NCI-H1092 treated with DMSO at 0.1 percent for 48 hours (cell line): ENCODE results near the gene RASSF5.
A peak's percentile ranks its signal among the peaks of the same experiment; 100 is the strongest.
"Not testable (repeated sequence)": the region's sequence is repeated elsewhere in the genome, so short reads cannot be mapped to it uniquely, and the experiment has no call there.

Experiments
- DNase-seq: peaks from one replicate; lab custom pipeline; 2025; lab: John Stamatoyannopoulos, UW

RASSF5 gene

DNA sequence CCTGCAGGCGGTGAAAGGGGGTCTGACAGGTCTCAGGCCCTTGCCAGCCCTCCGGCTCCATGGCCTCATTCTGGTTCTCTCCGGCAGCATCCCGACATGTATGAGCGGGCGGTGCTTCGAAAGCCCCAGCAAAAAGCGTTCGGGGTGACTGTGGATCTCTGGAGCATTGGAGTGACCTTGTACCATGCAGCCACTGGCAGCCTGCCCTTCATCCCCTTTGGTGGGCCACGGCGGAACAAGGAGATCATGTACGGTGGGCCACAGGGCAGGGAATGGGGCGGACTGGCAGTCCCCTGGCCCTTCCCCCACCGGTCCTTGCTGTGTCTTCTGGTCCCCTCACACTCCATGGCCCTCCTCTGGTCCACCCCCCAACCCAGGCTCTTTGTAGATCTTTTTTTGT is 30.7 kb upstream of the RASSF5 start:
- no peak for DNase-seq

DNA sequence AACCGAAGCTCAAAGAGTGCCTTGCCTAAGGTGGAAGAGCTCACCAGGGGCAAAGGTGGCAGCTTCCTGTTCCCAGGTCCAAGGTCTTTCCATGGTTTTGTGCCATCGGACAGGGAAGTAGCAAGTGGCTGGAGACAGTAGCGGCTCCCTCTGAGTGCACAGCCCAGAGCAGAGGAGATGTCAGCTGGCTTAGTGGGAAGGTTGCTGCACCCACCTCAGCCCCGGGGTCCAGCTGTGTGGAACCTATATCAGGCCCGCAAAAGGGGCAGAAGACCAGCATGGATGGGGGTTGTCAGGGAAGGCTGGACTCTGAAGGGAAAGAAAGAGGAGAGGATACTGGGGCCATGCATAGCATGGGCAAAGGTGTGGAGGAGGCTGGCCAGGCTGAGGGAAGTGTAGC is 30.2 kb upstream of the RASSF5 start:
- DNase-seq, result no peak

- DNase-seq, result no peak
These were observed 29.6 kb upstream of the RASSF5 start for GRCh38 chr1:206477581-206478380.

GRCh38 chr1:206478746-206479145 is 28.6 kb upstream of the RASSF5 start:
- DNase-seq, result no peak

DNA sequence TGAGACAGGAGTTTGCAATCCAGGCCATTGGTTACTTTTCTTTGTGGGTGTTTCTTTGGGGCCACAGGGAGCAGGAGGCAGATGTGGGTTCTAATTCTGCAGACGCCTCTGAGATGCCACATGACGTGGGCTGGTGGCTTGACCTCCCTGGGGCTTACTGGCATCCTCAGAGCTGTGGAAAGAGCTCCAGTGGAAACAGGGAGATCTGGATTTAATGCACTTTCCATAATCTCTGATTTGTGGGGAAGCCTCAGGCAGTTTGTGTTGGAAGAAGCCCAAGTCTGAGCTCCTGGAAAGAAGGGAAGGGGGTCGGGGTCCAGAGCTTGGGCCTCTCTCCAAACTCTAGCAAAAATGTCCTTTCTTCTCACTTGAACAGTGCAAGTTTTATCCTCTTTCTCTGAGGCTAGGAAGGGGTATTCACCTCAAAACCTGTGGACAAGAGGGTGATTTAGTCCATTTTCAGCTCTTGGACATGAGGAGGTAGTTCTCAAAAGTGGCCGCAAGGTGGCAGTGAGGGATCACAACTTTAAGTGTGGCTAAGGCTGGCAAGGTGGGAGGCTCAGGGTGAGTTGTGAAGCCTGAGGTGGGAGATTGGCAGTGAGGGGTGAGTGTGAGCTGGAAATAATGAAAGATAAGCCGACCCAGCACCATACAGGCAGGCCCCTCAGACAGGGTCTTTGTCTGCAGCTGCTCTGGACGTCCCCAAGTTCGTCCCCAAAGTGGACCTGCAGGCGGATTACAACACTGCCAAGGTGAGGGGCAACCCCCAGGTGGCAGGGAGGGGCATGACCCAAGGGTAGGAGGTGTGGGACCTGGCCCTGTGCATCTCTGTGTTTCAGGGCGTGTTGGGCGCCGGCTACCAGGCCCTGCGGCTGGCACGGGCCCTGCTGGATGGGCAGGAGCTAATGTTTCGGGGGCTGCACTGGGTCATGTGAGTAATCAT is 27.9 kb upstream of the RASSF5 start:
- peak; percentile 76 for DNase-seq

GRCh38 chr1:206480211-206480610 is 27.1 kb upstream of the RASSF5 start:
- DNase-seq, result no peak

DNA sequence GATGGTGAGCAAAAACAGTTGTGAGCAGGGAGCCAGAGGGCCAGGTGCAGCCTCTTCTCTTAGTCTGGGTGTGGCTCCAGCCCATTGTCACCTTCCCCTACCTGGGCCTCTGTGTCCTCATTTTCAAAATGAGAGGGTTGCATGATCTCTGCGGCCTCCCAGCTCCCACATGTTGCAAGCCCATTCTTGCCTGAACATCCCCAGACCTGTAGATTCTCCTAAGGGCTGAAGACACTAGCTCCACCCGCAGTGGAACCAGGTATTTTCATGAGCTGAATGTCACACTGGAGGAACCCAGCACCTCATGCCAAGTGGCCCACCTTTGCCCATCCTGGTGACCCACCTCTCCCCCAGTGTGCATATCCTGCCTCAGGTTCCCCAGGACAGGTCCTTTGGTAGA is 24.7 kb upstream of the RASSF5 start:
- no peak for DNase-seq

- not testable (repeated sequence) for DNase-seq
These were observed 23.5 kb upstream of the RASSF5 start for GRCh38 chr1:206483864-206484263.

GRCh38 chr1:206484901-206485300 is 22.4 kb upstream of the RASSF5 start:
- DNase-seq, result no peak

DNA sequence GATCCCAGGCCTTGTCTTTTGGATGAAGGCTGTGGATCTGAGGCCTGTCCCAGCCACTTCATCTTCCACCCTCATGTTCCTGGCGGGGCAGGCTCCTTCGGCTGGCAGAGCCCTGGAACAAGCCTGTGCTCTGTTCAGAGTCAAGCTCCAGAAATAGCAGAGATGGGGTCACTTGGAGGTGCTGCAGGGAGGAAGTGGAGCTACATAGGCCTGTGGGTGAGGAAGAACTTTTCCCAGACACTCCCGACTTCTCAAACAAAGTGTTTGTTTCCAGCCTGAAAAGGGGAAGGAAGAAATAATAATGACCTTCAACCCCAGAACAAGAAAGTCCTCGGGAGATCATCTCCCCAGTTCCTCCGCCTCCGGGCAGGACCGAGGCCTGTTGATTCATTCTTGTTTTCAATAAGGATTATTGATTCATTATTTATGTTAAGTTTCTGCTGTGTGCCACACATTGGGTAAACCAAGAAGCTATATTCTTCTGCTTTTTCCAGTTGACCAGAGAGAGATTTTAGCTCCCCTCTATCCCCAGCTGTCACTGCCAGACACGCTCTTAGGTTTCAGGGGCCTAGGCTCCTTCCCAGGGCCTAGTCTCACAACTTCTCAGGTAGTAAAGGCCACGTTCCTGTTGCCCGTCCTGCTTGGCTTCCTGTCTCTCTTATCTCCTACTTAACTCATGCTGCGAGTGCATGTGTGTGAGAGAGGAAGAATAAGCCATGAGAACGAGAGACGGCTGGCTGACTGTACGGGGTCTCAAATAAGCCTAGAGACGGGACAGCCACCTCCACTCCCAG is 20.1 kb upstream of the RASSF5 start:
- no peak for DNase-seq

GRCh38 chr1:206487970-206488369 is 19.4 kb upstream of the RASSF5 start:
- DNase-seq, result no peak

DNA sequence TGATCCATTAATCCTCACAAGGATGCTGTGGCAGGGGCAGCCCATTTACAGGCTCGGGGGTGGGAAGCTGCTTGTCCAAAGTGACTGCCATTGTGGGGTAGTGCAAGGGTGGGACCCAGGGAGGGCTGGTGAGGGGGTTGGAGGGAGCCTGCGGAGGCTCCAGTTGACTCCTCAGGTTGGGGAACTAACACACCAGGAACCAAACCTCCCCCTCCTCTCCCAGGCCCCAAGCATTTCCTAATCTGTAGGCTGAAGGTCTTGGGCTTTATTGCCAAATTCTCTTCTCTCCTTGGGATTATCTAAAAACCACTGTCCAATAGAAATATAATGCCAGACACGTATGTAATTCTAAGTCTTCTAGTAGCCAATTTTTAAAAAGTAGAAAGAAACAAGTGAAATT is 18.9 kb upstream of the RASSF5 start:
- no peak for DNase-seq

DNA sequence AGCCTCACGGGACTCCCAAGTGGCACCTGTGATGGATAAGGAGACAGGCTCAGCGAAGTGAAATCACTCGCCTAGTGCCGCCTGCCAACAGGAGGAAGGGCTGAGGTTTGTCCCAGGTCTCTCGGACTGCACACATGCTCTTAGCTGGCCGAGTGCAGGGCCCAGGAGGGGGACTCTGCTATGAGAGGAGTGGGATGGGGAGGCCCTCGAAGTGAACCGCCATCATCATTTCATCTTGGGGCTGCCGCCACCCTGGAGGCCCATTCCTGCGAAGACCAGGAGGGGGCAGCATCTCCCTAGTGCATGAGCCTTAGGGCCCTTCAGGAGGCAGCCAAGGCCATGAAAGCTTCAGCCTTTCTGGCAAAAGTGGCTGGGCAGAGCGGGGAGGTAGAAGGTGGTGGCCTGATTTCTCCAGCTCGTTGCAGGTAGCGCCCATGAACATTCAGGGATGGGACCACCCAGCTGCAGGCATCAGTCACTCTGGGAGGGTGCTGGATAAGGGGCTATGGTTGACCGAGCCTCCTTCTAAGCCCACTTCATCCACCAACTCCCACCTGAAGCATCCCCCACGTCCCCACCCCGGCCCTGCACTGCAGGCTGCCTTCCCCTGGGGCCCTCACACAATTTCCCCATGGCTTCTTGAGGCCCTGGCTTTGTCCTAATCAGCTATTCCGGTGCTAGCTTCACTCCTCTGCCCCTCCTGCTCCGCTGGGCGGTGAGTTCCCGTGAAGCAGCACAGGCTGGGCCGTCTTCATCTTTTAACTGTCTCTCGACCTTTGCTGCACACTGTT is 17.2 kb upstream of the RASSF5 start:
- peak; percentile 75 for DNase-seq

DNA sequence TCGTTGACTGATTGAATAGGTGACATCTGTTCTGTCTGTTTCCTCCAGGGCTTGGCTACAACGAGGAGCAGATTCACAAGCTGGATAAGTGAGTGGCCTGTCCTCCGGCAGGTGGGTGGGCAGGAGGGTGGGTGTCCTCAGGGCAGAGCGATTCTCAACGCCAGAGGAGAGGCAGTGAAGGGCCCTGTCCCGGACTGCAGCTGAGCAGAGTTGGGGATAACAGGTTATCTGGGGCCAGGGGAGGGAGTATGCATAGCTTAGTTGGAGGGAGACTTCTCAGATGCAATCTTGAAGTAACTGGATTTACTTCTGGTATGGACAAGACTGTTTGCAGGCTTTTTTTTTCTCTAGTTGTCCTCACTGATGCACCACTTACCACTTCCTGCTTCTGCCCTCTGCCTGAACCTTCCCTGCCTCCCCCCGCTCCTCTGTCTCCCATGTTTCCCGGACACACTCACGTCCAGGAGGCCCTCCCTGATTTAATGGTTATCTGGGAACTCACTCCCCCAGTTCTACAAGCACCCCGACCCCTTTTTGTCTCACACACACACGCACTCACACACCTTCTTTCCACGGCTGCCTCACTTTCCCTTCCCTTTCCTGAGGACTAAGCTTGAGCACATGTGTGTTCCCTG is 16.4 kb upstream of the RASSF5 start:
- DNase-seq, result no peak

- DNase-seq, result no peak
These were observed 15.7 kb upstream of the RASSF5 start for GRCh38 chr1:206491616-206492015.

GRCh38 chr1:206492589-206492988 is 14.7 kb upstream of the RASSF5 start:
- no peak for DNase-seq

DNA sequence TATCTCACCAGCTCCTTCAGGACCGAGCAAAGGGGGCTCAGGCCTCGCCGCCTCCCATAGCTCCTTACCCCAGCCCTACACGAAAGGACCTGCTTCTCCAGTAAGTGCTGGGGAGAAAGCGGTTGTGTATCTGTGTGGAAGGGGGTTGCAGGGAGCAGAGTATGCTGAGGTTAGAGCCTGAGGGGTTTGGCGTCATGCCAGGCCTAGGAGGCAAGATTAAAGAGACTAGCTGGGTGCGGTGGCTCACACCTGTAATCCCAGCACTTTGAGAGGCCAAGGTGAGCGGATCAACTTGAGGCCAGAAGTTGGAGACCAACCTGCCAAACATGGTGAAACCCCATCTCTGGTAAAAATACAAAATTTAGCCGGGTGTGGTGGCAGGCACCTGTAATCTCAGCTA is 14.1 kb upstream of the RASSF5 start:
- no peak for DNase-seq

- DNase-seq, result no peak
These were observed 12.3 kb upstream of the RASSF5 start for GRCh38 chr1:206495011-206495461.

- DNase-seq, result no peak
These were observed 11.8 kb upstream of the RASSF5 start for GRCh38 chr1:206495493-206496046.

DNA sequence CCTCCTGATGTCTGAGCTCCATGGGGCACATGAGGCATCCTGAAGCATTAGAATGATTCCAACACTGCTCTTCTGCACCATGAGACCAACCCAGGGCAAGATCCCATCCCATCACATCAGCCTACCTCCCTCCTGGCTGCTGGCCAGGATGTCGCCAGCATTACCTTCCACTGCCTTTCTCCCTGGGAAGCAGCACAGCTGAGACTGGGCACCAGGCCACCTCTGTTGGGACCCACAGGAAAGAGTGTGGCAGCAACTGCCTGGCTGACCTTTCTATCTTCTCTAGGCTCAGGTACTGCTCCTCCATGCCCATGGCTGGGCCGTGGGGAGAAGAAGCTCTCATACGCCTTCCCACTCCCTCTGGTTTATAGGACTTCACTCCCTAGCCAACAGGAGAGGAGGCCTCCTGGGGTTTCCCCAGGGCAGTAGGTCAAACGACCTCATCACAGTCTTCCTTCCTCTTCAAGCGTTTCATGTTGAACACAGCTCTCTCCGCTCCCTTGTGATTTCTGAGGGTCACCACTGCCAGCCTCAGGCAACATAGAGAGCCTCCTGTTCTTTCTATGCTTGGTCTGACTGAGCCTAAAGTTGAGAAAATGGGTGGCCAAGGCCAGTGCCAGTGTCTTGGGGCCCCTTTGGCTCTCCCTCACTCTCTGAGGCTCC is 11.1 kb upstream of the RASSF5 start:
- DNase-seq, result peak; percentile 53
